GM19023 (cell line): ENCODE data around the gene GPR63.

ENCODE experiments used
- ATAC-seq: cut with Tn5 transposase; IDR thresholded peaks from one replicate; pipeline ENCODE4 v1.9.1; 2021; ENCODE audit warnings: mild to moderate bottlenecking, moderate library complexity; ENCODE audit not compliant: unreplicated experiment

Gene GPR63

GRCh38 chr6:96837081-96837971, at the start of gene GPR63:
GPR63 (minus strand) TSS chr6:96837477; CDS start chr6:96799731, 37,746 bp downstream.
- ATAC-seq: peak; percentile 89

GRCh38 chr6:96886519-96886918, 49.2 kb upstream of the GPR63 start:
- no peak for ATAC-seq

- peak; percentile 91 for ATAC-seq
These were observed 47.9 kb upstream of the GPR63 start for GRCh38 chr6:96885187-96885631.

- no peak for ATAC-seq
These were observed 40.9 kb upstream of the GPR63 start for GRCh38 chr6:96878143-96878542.

GRCh38 chr6:96876886-96877545, 39.7 kb upstream of the GPR63 start:
- no peak for ATAC-seq

GRCh38 chr6:96872976-96873375, 35.7 kb upstream of the GPR63 start:
- no peak for ATAC-seq

- ATAC-seq: no peak
These were observed 27.8 kb upstream of the GPR63 start for GRCh38 chr6:96865055-96865405.

GRCh38 chr6:96864216-96865054, 27.2 kb upstream of the GPR63 start:
- no peak for ATAC-seq

GRCh38 chr6:96862560-96862959, 25.3 kb upstream of the GPR63 start:
- no peak for ATAC-seq

- no peak for ATAC-seq
These were observed 24.3 kb upstream of the GPR63 start for GRCh38 chr6:96861588-96861987.

GRCh38 chr6:96856856-96857255, 19.6 kb upstream of the GPR63 start:
- no peak for ATAC-seq

- no peak for ATAC-seq
These were observed 15.8 kb upstream of the GPR63 start for GRCh38 chr6:96853083-96853482.

- no peak for ATAC-seq
These were observed 15.3 kb upstream of the GPR63 start for GRCh38 chr6:96852605-96853004.

GRCh38 chr6:96851858-96852257, 14.6 kb upstream of the GPR63 start:
- ATAC-seq: no peak

GRCh38 chr6:96849615-96850014, 12.3 kb upstream of the GPR63 start:
- ATAC-seq: no peak

- no peak for ATAC-seq
These were observed 7.3 kb upstream of the GPR63 start for GRCh38 chr6:96844530-96844929.

- no peak for ATAC-seq
These were observed 4.1 kb upstream of the GPR63 start for GRCh38 chr6:96841345-96841744.

GRCh38 chr6:96836631-96837080, 621 bp downstream of the GPR63 start:
- ATAC-seq: peak; percentile 21

- no peak for ATAC-seq
These were observed 3.2 kb downstream of the GPR63 start for GRCh38 chr6:96834070-96834469.

- ATAC-seq: no peak
These were observed 4.5 kb downstream of the GPR63 start for GRCh38 chr6:96832780-96833179.

GRCh38 chr6:96826865-96827264, 10.4 kb downstream of the GPR63 start:
- no peak for ATAC-seq
